NCI-H82 (cell line): ENCODE measurements around the gene NRTN.
"Not testable (repeated sequence)": the region's sequence is repeated elsewhere in the genome, so short reads cannot be mapped to it uniquely, and the experiment has no call there.

Experiments
- DNase-seq: peaks from one replicate; lab custom pipeline; 2025; lab: John Stamatoyannopoulos, UW

Gene NRTN, protein sequence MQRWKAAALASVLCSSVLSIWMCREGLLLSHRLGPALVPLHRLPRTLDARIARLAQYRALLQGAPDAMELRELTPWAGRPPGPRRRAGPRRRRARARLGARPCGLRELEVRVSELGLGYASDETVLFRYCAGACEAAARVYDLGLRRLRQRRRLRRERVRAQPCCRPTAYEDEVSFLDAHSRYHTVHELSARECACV

DNA sequence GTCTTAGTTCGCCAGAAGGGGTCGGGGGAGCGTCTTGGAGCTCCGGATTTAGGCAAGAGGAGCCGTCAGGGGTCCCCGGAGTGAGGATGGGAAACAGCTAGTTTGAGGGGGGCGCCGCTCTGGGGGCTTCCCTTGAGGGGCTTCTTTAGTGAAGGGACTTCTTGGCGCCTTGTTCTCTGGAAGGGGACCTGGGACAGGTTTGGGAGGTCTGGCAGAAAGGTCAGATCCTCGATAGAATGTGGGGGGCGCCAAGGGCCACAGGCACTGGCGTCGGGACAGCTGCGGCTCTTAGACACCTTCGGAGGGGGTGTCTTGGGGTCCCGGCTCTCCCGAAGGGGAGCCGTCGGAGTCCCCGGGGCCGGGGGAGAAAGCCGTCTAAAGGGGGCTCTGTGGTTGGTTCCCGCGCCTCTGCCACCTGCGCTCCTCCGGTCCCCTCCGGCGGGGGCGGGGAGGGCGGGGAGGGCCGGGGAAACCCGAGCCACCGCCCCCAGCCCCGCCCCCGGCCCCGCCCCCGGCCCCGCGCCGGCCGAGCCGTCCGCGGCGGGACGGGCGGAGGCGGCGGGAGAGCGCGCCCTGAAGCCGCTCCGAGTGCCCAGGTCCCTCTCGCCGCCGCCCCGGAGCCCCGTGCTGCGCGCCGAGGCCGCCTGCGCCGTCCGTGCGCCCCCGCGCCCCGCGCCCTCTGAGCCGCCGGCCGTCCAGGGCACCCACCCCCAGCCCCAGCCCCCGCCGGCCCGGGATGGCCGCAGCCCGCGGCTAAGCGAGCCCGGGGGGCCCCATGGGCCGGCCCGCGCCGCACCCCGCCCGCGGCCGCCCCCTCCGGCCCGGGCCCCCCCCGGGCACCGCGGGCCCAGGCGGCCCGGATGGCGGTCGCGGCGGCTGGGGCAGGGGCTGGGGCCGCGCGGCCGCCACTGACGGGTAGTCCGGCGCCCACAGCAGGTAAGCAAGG, at the start of gene NRTN:
TSS of gene NRTN (plus strand) at position 552 of the 946 bp plus-strand sequence. CDS start 19,099 bp downstream, outside the sequence.
- peak; percentile 70 for DNase-seq

DNA sequence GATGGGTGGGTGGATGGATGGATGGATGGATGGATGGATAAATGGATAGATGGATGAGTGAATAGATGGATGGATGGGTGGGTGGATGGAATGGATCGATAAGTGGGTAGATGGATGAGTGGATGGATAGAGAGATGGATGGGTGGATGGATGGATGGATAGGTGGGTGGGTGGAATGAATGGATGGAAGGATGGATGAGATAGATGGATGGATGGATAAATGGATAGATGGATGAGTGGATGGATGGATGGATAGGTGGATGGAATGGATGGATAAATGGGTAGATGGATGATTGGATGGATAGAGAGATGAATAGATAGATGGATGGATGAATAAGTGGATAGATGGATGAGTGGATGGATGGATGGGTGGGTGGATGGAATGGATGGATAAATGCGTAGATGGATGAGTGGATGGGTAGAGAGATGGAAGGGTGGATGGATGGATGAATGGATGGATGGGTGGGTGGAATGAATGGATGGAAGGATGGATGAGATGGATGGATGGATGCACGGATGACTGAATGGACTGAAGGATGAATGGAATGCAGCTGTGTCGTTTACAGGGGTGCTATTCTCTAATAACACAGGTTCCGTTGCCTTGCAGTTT, 42.2 kb upstream of the NRTN start:
- DNase-seq = no peak

DNA sequence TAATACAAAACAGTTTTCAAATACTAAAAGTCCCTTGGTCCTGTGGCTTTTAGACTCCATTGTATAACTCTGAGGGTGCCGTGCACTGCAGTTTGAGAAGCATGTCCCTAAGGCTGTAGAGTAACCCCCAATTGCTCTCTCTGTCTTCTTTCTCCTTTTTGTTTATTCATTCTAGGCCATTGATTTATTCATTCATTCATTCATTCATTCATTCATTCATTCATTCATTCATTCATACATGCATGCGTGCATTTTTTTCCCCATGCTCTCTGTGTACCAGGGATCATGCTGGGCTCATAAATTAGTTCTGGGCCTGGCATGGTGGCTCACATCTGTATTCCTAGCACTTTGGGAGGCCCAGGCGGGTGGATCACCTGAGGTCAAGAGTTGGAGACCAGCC, 39.6 kb upstream of the NRTN start:
- DNase-seq = no peak

DNA sequence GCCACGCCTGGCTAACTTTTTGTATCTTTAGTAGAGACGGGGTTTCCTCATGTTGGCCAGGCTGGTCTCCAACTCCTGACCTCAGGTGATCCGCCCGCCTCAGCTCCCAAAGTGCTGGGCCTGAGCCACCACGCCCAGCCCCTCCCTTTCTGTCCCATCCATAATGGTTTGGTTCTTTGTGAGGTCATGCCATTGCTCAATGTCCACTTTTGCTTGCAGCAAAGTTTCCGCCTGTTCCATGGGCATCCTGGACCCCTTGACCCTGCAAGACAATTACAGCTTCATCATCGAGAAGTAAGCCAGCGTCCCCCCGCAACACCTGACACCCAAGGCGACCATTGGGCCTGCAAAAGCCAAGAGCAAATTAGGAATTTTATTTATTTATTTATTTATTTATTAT, 36.9 kb upstream of the NRTN start:
- no peak for DNase-seq

DNA sequence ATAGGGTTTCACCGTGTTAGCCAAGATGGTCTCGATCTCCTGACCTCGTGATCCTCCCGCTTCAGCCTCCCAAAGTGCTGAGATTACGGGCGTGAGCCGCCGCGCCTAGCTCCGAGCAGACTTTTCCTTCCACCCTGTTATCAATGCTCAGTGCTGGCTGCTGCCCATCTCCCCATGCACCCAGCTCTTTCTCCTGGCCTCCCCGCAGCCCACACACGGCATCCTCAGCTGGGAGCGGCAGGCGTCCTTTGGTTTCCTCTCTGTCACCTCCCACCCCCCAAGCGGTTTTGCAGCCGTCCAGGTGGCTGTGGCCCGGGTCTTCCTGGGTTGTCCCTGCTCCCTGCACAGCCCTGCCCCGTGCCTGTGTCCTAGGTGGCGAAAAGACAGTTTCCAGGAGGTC, 32.5 kb upstream of the NRTN start:
- DNase-seq = no peak

DNA sequence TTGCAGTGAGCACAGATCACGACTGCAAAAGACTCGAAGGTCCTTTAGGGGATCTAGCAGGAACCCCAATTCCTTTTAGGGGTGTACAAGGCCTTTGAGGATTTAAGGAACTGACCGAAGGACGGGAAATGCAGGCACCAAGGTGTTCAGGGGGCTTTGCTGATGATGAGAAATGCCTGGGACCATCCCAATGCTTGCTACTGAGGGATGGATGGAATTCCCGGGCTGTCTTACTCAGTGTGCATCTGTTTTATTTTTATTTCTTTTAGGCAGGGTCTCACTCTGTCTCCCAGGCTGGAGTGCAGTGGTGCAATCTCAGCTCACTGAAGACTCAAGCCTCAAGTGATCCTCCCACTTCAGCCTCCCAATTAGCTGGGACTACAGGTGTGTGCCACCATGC, 31.6 kb upstream of the NRTN start:
- DNase-seq = no peak

DNA sequence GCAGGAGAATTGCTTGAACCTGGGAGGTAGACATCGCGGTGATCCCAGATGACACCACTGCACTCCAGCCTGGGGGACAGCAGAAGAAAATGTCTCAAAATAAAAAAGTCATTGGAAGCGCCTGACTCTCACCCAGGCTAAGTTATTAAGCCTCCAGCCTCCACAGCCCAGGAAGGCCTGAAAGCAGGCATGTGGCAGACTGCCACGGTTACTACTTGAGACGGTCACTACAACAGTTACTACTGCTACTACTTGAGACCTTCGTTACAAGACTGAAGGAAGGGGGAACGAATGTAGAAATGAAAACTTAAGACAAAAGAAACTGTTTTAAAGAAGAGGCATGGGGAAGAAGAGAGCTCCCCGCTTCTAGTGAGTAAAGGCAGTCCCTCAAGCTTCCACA, 29.9 kb upstream of the NRTN start:
- DNase-seq = no peak

DNA sequence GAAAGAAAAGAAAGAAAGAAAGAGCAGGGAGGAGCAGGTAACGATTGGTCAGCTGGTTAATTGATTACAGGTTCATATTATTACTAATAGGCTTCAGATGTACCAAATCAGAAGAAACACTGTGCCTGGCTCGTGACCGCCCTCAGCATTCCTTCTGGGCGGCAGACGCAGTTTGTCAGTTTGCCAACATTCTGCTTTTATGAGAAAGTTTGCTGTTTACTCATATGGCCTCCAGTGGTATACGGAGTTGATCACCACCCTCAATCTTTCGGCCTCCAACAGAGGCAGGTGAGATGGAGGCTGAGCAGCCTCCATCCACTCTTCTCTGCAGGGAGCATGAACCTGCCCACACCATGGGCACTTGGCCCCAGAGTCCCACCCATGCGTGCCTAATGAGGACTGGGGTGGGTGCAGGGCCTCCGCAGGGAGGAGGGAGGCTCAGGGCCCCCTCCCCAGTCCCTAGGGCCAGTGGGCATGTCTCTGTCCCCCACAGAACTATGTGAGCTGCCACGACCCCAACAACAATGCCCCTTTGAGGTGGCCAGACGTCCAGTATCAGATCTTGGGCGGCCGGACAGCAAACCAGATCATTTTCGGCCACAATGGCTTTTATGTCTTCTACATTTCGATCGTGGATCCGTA, 29.1 kb upstream of the NRTN start:
- DNase-seq = no peak

DNA sequence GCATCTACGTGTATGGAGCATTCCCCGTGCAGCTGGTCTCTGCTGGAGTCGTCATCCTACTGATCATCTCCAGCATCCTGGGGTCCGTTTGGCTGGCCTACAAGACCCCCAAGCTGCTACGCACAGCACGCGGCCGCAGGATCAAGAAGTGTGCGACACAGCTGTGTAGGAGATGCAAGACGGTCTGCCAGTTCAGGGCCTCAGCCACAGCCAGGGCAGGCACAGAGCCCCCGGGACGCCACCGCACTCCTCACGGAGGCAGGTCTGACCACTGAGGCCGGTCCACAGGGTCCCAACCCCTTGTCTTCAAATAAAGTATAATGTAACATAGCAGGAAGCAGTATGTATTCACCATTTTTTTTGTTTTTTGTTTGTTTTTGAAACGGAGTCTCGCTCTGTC, 26.5 kb upstream of the NRTN start:
- no peak for DNase-seq

DNA sequence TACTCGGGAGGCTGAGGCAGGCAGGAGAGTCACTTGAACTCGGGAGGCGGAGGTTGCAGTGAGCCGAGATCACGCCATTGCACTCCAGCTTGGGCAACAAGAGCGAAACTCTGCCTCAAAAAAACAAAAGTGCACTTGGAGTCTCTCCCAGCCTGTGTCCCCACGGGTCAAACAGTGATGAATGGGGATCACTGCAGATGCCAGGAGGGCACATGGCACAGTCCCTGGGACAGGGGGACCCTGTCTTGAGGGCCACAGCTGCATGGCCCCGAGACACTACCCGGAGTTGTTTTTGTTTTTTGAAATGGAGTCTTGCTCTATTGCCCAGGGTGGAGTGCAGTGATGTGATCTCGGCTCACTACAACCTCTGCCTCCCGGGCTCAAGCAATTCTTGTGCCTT, 24.0 kb upstream of the NRTN start:
- not testable (repeated sequence) for DNase-seq

DNA sequence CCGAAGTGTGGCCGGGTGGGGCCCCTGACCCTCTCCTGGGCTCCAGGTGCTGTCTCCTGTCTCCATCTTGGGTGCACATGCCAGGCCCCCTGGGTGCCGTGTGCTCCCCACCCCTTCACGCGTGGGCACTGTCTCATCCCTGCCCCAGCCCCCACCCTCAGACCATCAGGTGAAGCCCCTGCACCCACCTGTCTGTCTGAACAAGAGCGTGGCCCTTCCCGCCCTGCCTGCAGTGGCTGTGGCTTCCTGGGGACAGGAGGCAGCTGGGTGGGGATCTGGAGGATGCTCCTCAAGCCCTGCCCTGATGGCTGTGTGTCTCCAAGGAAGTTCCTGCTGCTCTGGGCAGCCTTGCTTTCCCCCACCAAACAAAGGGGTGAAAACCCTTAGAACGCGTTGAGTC, 22.5 kb upstream of the NRTN start:
- DNase-seq = no peak

DNA sequence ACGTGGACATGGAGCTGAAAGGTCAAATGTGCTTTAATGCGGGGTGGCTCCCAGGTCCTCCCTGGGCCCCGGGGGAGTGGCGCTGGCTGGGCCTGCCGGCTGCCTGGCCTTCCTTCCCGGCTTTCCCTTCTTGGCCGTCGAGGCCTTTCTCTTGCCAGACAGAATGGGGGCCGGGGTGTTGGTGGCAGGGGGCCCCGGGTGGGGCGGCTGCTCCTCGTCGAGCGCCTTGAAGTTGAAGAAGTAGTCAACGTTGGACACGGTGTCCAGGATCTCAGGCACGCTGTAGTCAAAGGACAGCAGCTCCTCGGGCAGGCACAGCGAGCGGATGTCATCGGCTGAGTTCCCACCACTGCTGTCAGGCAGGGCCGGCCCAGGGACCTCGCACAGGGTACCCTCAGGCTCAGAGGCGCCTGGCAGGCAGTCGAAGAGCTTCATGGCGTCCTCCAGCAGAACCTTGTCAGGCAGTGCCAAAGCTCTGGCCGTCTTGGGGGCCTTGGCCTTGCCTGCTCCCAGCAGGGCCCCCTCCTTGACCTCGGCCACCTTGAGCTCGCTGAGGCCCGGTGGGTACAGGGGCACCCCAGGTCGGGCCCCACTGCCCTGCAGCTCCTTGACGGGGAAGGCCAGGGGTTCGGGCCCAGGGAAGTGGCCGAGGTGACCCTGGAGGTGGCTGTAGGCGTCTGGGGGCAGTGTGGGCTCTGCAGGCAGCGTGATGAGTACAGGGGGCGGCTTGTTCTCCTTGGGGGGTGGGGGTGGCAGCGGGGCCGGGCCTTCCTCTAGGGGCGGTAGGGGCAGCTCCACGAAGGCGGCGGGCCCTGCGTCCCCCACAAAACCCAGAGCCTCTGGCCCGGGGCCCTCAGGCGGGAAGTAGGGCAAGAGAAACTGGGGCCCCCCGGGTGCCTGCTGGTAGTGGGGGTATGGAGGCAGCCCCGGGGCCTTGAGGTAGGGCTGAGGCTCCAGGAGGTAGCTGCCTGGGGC, 21.6 kb upstream of the NRTN start:
- no peak for DNase-seq

DNA sequence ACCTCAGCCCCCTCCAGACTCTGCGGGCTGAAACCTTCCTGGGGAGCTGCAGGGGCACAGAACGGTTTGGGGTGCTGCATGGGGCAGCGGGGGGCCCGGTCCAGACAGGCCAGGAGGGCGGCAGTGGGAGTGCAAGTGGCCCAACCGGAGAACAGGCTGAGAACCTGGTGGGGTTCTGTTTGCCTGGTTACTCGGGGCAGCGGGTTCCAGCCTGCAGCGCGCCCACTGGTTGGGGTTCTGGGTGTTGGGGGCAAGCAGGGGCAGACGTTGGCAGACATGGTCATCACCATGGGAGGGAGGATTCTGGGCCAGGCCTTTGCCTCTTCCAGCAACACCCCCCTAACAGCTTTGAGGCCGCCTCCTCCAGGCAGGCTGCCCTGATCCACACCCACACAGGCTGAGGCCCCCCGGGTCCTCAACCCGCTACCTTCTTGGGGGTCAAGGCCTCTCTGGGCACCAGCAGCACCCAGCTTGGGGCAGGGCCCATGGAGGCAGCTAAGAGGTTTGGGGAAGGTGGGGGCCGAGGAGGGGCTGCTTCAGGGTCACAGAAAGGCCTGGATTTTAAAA, 20.2 kb upstream of the NRTN start, which contains the start of gene PRR22:
TSS of gene PRR22 (minus strand) at position 166 of the 567 bp plus-strand sequence. CDS start at position 80, 86 bp downstream.
- DNase-seq = no peak

DNA sequence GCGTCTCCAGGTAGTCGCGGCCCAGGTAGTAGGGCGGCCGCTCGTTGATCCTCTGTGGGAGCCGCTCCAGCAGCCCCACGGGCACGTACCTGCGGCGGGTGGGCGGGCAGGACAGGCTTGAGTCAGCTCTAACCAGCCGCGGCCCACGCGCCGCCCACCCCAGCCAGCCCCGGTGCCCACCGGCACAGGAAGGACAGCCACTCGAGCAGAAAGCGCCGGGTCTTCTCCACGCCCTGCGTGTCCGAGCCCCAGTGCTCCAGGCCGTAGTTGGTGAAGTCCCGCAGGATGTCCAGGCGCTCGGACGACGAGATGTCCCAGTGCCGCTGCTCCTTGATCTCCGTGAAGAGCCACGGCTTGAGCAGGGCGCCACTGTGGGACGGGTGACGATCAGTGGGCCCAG, 19.4 kb upstream of the NRTN start:
- no peak for DNase-seq

DNA sequence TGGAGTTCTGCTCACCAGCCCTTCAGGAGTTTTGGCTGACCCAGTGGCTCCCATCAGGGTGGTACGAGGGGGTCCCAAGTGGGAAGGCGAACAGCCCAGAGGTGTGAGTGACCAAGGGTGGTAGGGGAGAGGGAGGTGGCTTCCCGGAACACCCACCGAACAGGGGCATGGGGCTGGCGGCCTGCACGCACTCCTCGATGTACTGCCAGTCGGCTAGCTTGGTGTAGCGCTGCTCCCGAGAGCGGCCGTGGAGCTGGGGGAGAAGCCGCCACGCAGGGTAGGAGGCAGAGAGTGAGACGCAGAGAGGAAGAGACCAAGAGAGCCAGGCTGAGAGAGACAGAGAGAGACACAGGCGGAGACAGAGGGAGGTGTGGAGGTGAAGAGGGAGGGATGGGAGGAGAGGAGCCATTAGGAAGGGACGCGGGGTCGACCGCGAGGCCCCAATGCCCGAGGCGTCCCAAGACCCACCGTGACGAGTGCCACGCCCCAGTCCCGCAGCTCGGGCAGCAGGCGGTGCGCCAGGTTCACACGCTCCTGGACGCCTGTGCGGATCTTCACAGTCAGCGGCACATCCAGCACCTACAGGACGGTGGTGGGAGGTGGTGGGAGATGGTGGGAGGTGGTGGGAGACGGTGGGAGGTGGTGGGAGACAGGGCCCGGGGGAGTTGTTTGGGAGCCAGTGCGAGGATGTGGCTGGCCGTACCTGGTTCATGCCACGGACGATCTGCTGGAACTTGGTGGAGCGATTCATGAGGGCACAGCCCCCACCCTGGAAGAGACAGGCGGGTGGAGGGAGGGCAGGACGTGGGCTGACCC, 18.1 kb upstream of the NRTN start:
- no peak for DNase-seq

DNA sequence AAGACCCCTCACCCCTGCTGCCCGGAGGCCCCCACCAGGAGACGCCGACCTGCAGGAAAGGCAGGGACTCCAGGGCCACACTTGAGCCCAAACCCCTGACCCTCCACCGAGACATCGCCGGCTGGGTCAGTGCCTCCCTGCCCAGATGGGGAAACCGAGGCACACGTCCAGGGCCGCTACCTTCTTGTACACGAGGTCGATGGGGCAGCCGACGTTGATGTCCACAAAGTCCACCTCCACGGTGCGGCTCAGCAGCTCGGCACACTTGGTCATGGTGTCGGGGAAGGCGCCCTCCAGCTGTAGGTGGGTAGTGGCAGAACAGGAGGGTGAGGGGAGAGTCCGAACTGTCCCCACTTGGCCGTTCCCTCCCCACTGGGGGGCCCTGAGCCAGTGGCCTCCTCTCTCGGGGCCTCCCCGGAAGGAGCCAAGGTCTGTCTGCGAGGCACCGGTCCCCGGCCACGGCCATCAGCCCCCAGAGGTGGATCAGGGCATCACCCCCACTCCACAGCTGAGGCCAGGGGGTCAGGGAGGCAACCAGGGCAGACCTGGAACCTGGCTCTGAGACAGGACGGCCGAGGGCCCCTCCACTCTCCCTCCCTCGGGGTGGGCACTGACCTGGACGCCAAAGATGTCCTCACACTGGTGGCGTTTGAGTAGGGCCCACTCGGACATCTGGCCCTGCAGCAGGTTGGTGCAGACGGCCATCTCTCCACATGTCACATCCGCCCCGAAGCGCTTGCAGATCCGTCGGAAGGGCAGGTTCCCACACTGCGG, 17.3 kb upstream of the NRTN start:
- DNase-seq = no peak

DNA sequence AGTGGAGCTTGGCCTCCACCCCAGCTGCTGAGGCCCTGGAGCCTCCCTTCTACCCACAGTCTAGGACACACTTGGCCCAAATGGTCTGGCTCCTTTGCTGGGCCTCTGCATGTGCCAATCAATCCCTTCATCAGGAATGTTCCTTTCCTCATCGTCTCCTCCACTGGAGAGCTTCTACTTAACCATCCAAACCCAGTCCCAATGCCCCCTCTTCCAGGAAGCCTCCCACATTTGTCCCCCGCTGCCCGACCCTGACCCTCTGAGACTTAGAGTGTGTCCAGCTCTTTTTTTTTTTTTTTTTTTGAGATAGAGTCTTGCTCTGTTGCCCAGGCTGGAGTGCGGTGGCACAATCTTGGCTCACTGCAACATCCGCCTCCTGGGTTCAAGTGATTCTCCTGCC, 16.4 kb upstream of the NRTN start:
- DNase-seq = no peak

DNA sequence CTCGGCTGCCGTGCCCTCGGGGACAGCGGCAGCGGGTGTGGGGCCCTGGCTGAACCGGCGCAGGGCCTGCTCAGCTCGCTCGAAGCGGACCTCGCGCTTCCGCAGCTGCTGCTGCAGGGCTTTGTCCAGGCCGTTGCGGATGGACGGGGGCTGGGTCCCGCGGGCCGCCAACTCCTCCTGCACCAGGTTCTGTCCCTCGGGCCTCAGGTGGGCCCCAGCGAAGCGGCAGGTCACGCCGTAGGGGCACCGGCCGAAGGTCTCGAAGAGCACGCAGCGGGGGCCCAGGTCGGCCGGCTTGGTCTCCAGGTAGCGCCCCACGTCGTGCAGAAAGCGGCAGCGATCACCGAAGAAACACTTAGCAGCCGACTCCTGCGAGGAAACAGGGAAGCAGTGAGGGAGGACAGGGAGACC, 15.5 kb upstream of the NRTN start:
- DNase-seq = no peak

DNA sequence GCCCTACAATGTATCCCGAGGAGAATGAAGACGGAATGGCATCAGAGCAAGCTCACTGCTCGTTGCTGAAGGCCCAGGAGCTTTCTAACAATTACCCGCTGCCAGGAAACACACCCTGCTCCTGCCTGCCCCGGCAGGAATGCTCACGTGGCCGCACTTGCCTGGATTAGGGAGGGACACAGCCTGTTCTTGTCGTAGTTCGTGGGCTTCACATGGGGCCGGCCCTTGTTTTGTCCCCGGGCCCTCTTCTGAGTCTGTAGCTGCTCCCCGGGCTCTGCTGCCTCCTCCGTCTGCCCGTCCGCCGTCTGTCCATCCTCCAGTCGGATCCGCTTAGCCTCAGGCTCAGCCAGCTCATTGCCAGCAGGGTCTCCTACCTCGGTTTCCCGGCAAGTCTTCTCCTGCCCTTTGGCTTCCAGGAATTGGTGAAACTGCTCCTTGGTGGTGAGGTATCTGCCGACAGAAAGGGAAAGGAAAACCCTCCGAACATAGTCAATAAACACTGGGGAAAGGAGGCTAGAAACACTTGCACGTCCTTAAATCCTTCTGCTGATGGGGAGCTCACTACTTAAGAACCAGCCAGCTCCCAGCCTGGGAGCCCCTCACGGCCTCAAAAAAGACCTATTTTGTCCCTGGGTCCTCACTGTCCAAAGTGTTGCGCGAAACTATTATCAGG, 14.8 kb upstream of the NRTN start:
- DNase-seq = no peak
